ENCODE data around the gene FARSB.

FARSB gene

DNA sequence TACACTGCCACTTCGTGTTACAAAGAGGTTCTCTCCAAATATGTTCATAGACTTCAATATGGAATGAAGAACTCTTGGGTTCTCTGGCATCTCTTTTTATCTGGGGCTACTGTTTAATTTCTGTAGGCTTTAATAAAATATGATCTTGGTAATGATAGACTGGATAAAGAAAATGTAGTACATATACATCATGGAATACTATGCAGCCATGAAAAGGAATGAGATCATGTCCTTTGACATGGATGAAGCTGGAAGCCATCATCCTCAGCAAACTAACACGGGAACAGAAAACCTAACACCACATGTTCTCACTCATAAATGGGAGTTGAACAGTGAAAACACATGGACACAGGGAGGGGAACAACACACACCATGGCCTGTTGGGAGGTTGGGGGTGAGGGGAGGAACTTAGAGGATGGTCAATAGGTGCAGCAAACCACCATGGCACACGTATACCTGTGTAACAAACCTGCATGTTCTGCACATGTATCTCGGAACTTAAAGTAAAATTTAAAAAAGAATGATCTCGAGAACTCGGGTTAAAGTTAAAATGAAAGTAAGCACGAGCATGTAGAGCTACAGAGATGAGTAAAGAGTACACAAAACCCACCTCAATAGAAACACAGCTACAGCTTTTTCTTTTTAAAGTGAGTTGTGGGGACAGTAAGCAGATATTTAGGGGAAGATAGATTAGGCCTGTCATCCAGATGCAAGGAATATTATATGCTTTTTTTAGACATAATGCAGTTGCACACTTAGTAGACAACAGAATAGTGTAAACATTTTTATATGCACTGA is 129.2 kb downstream of the FARSB start:
- no peak overlapping the region for H3K27ac ChIP-seq (ENCODE audit: extremely low read depth, low read depth, low read length)
- H3K4me1 ChIP-seq (ENCODE audit: control insufficient read depth, insufficient read depth, low read length): no peaks in the 10 kb centered on the region
- ChIA-PET POLR2A (no interaction called here), CTCF (interaction anchor here (0.9 kb wide), 1 partner anchor 502 kb away, joined by 3 read pairs; no protein-coding TSS in a partner anchor)
- H3K4me3 ChIP-seq (ENCODE audit: low read depth, low read length): no peak overlapping the region
- H3K9me3 ChIP-seq (ENCODE audit: control insufficient read depth, insufficient read depth, low read depth, low read length): no peaks in the 10 kb centered on the region
- TF ChIP-seq ZNF146 (tag by site-specific recombination; IDR thresholded peaks at IDR 0.05) (peak; percentile 71), ZNF248 (tag by site-specific recombination; IDR thresholded peaks at IDR 0.05) (no peak)
- peaks cover 0 to 12% of the 10 kb centered on the region in 2 experiments; a peak in 1 of 3 replicates for H3K36me3 ChIP-seq (ENCODE audit: control insufficient read depth in 2 of 2, insufficient read depth in 1 of 2, low read length in 2 of 2)

DNA sequence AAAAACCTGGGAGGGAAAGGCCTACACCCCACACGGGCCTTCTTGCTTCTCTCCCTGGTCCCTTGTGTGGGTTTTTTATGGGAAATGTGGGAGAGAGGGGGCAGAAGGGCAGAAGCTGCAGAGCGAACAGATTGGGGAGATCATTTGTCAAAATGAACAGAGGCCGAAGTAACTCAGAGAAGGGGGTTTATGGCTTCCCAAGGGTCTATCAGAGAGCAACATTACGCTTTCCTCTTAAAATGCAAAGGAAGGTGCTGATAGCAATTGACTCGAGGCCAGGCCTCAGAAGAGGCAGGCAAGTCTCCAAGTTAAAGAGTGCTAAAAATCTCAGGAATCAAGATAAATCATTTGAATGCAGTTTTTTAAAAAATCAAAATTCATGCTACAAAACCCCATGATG is 130.1 kb downstream of the FARSB start:
- H3K4me3 ChIP-seq (ENCODE audit: low read depth, low read length): no peak overlapping the region
- peaks cover 0 to 12% of the 10 kb centered on the region in 2 experiments; a peak in 1 of 3 replicates for H3K36me3 ChIP-seq (ENCODE audit: control insufficient read depth in 2 of 2, insufficient read depth in 1 of 2, low read length in 2 of 2)
- no peaks in the 10 kb centered on the region for H3K4me1 ChIP-seq (ENCODE audit: control insufficient read depth, insufficient read depth, low read length)
- no peak for TF ChIP-seq SP7 (tag by site-specific recombination; IDR thresholded peaks at IDR 0.05)
- TF ChIP-seq, protein P1, sequence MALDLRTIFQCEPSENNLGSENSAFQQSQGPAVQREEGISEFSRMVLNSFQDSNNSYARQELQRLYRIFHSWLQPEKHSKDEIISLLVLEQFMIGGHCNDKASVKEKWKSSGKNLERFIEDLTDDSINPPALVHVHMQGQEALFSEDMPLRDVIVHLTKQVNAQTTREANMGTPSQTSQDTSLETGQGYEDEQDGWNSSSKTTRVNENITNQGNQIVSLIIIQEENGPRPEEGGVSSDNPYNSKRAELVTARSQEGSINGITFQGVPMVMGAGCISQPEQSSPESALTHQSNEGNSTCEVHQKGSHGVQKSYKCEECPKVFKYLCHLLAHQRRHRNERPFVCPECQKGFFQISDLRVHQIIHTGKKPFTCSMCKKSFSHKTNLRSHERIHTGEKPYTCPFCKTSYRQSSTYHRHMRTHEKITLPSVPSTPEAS (tag by site-specific recombination; IDR thresholded peaks at IDR 0.05): no peak
- no peak for TF ChIP-seq GLI4 (tag by site-specific recombination; IDR thresholded peaks at IDR 0.05)
- TF ChIP-seq ZNF138 (tag by site-specific recombination; IDR thresholded peaks at IDR 0.05; ENCODE audit: borderline replicate concordance): no peak
- TF ChIP-seq, protein P2, sequence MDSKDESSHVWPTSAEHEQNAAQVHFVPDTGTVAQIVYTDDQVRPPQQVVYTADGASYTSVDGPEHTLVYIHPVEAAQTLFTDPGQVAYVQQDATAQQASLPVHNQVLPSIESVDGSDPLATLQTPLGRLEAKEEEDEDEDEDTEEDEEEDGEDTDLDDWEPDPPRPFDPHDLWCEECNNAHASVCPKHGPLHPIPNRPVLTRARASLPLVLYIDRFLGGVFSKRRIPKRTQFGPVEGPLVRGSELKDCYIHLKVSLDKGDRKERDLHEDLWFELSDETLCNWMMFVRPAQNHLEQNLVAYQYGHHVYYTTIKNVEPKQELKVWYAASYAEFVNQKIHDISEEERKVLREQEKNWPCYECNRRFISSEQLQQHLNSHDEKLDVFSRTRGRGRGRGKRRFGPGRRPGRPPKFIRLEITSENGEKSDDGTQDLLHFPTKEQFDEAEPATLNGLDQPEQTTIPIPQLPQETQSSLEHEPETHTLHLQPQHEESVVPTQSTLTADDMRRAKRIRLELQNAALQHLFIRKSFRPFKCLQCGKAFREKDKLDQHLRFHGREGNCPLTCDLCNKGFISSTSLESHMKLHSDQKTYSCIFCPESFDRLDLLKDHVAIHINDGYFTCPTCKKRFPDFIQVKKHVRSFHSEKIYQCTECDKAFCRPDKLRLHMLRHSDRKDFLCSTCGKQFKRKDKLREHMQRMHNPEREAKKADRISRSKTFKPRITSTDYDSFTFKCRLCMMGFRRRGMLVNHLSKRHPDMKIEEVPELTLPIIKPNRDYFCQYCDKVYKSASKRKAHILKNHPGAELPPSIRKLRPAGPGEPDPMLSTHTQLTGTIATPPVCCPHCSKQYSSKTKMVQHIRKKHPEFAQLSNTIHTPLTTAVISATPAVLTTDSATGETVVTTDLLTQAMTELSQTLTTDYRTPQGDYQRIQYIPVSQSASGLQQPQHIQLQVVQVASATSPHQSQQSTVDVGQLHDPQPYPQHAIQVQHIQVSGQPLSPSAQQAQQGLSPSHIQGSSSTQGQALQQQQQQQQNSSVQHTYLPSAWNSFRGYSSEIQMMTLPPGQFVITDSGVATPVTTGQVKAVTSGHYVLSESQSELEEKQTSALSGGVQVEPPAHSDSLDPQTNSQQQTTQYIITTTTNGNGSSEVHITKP (tag by site-specific recombination; IDR thresholded peaks at IDR 0.05): no peak
- no peak for TF ChIP-seq ZNF146 (tag by site-specific recombination; IDR thresholded peaks at IDR 0.05)
- TF ChIP-seq ZNF433 (tag by site-specific recombination; IDR thresholded peaks at IDR 0.05; ENCODE audit: low read depth): no peak
- TF ChIP-seq ZNF48 (tag by site-specific recombination; IDR thresholded peaks at IDR 0.05): no peak
- TF ChIP-seq, protein P3, sequence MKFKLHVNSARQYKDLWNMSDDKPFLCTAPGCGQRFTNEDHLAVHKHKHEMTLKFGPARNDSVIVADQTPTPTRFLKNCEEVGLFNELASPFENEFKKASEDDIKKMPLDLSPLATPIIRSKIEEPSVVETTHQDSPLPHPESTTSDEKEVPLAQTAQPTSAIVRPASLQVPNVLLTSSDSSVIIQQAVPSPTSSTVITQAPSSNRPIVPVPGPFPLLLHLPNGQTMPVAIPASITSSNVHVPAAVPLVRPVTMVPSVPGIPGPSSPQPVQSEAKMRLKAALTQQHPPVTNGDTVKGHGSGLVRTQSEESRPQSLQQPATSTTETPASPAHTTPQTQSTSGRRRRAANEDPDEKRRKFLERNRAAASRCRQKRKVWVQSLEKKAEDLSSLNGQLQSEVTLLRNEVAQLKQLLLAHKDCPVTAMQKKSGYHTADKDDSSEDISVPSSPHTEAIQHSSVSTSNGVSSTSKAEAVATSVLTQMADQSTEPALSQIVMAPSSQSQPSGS (tag by site-specific recombination; IDR thresholded peaks at IDR 0.05; ENCODE audit: low read depth): no peak
- TF ChIP-seq, protein P4, sequence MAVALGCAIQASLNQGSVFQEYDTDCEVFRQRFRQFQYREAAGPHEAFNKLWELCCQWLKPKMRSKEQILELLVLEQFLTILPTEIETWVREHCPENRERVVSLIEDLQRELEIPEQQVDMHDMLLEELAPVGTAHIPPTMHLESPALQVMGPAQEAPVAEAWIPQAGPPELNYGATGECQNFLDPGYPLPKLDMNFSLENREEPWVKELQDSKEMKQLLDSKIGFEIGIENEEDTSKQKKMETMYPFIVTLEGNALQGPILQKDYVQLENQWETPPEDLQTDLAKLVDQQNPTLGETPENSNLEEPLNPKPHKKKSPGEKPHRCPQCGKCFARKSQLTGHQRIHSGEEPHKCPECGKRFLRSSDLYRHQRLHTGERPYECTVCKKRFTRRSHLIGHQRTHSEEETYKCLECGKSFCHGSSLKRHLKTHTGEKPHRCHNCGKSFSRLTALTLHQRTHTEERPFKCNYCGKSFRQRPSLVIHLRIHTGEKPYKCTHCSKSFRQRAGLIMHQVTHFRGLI (tag by site-specific recombination; IDR thresholded peaks at IDR 0.05): no peak
- no peak for TF ChIP-seq ZNF621 (tag by site-specific recombination; IDR thresholded peaks at IDR 0.05)
- TF ChIP-seq OVOL3 (tag by site-specific recombination; IDR thresholded peaks at IDR 0.05): no peak
- TF ChIP-seq ZNF114 (tag by site-specific recombination; IDR thresholded peaks at IDR 0.05): no peak
- TF ChIP-seq, protein P5, sequence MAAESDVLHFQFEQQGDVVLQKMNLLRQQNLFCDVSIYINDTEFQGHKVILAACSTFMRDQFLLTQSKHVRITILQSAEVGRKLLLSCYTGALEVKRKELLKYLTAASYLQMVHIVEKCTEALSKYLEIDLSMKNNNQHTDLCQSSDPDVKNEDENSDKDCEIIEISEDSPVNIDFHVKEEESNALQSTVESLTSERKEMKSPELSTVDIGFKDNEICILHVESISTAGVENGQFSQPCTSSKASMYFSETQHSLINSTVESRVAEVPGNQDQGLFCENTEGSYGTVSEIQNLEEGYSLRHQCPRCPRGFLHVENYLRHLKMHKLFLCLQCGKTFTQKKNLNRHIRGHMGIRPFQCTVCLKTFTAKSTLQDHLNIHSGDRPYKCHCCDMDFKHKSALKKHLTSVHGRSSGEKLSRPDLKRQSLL (tag by site-specific recombination; IDR thresholded peaks at IDR 0.05): no peak
- no peak for TF ChIP-seq ZBTB48 (tag by site-specific recombination; IDR thresholded peaks at IDR 0.05)
- no peak for TF ChIP-seq ZNF248 (tag by site-specific recombination; IDR thresholded peaks at IDR 0.05)
- TF ChIP-seq ZNF350 (tag by site-specific recombination; IDR thresholded peaks at IDR 0.05): no peak
- no peak for TF ChIP-seq ZNF416 (tag by site-specific recombination; IDR thresholded peaks at IDR 0.05)
- TF ChIP-seq ZNF501 (tag by site-specific recombination; IDR thresholded peaks at IDR 0.05): no peak
- ChIA-PET POLR2A (no interaction called here), CTCF (no interaction called here)
- no peak overlapping the region for H3K27ac ChIP-seq (ENCODE audit: extremely low read depth, low read depth, low read length)
- H3K9me3 ChIP-seq (ENCODE audit: control insufficient read depth, insufficient read depth, low read depth, low read length): no peaks in the 10 kb centered on the region

Measured in HEK293 (cell line).